K562 (cell line): ENCODE results near the gene RALGAPA2. TPM values are rescaled to one million over a fixed set of nuclear protein-coding genes. Genes with fewer than 3 reads are reported as not detected.

Experiments used
- ATAC-seq: fragments of 200-7000 bp; cut with Tn5 transposase; 3 replicates; pipeline ENCODE4 v1.9.1; 2020; ENCODE audit warnings: moderate library complexity
- BruUV-seq: library from RNA; stranded (reverse); fragments of 400-500 nt; replicated peaks from 2 replicates; lab custom pipeline; 2021; lab: Mats Ljungman, UMichigan
- CTCF ChIA-PET: fragments of 300-600 bp; formaldehyde crosslinking; extraction: SDS; loops from one replicate; lab custom pipeline; 2021; ENCODE audit warnings: low intra/inter-chr PET ratio; lab: Yijun Ruan, JAX
- POLR2A ChIA-PET: fragments of 300-600, 350-650 bp; sonication (Branson Sonifier 250); formaldehyde crosslinking; extraction: SDS; loops from one replicate; lab custom pipeline; 2021; ENCODE audit warnings: antibody characterized with exemption, inconsistent platforms; lab: Yijun Ruan, JAX
- DNase-seq, 4 experiments: peaks; one replicate each; pipeline versions ENCODE4 v3.0.0 to v3.0.0-alpha.2; 2011 to 2018; ENCODE audit warnings: low spot score in 3 of 4, mixed read lengths in 3 of 4; ENCODE audit errors: extremely low read depth in 1 of 4
- FAIRE-seq: peaks from 2 replicates; lab custom pipeline; 2011; peaks lifted over from hg19 to GRCh38; lab: Jason Lieb, UNC
- H2AFZ ChIP-seq: 2 replicates; pipeline ENCODE4 v1.6.0; 2011; ENCODE audit warnings: low read depth, low read length, control low read depth, inconsistent platforms
- H3K27ac ChIP-seq: fragments of 200-600 bp; 3 replicates; pipeline ENCODE4 v1.8.0; 2011; ENCODE audit warnings: low read depth, mild to moderate bottlenecking, control low read depth, inconsistent platforms, low read length, moderate library complexity, mixed read lengths; ENCODE audit errors: extremely low read depth
- H3K27me3 ChIP-seq, 2 experiments: fragments of 300-600 bp in 1 of 2; 2 replicates in 1 of 2; 3 replicates in 1 of 2; pipeline versions ENCODE4 v1.6.0 to v1.8.0; 2011; ENCODE audit warnings: inconsistent platforms in 2 of 2, low read length in 2 of 2, mild to moderate bottlenecking in 1 of 2, mixed read lengths in 1 of 2, moderate library complexity in 1 of 2; ENCODE audit not compliant: control insufficient read depth in 2 of 2, insufficient read depth in 2 of 2
- H3K36me3 ChIP-seq: fragments of 300-600 bp; 3 replicates; pipeline ENCODE4 v1.8.0; 2011; ENCODE audit warnings: mild to moderate bottlenecking, low read length, inconsistent platforms; ENCODE audit not compliant: control insufficient read depth, insufficient read depth
- H3K4me1 ChIP-seq, 2 experiments: fragments of 200-600 bp in 1 of 2; replicated peaks in 1 of 2; 2 replicates in 1 of 2; 3 replicates in 1 of 2; pipeline versions ENCODE4 v1.5.1 to v1.8.0; 2011; ENCODE audit warnings: inconsistent platforms in 2 of 2, low read length in 2 of 2, mild to moderate bottlenecking in 1 of 2, mixed read lengths in 1 of 2, moderate library complexity in 1 of 2; ENCODE audit not compliant: control insufficient read depth in 2 of 2, insufficient read depth in 2 of 2
- H3K4me2 ChIP-seq: 2 replicates; pipeline ENCODE4 v1.6.1; 2011; ENCODE audit warnings: low read length, control low read depth, inconsistent platforms, mixed read lengths; ENCODE audit not compliant: insufficient read depth
- H3K4me3 ChIP-seq: fragments of 200-600 bp; sonication (generic), shearing (Covaris generic); 2 replicates; pipeline ENCODE4 v1.5.1; 2016; ENCODE audit warnings: control low read depth, inconsistent platforms
- H3K79me2 ChIP-seq: fragments of 200-600 bp; 3 replicates; pipeline ENCODE4 v1.8.0; 2011; ENCODE audit warnings: low read length, inconsistent platforms; ENCODE audit not compliant: control insufficient read depth, insufficient read depth
- H3K9ac ChIP-seq, 2 experiments: 2 replicates each; pipeline versions ENCODE4 v1.6.0 to v1.6.1; 2011; ENCODE audit warnings: low read depth in 2 of 2, low read length in 2 of 2, control low read depth in 1 of 2, inconsistent platforms in 1 of 2, mild to moderate bottlenecking in 1 of 2, mixed read lengths in 1 of 2; ENCODE audit not compliant: insufficient read depth in 1 of 2
- H3K9me1 ChIP-seq: one replicate; pipeline ENCODE4 v1.6.0; 2011; ENCODE audit warnings: inconsistent platforms, mild to moderate bottlenecking, low read length, moderate library complexity; ENCODE audit not compliant: control insufficient read depth, insufficient read depth
- H3K9me3 ChIP-seq: replicated peaks from 2 replicates; pipeline ENCODE4 v1.5.1; 2011; ENCODE audit warnings: low read depth, low read length, inconsistent platforms; ENCODE audit not compliant: control insufficient read depth, insufficient read depth
- H4K20me1 ChIP-seq: replicated peaks from 2 replicates; pipeline ENCODE4 v1.6.1; 2011; ENCODE audit warnings: low read length, inconsistent platforms, mixed read lengths; ENCODE audit not compliant: control insufficient read depth, insufficient read depth
- ATF6 ChIP-seq: sonication (generic); formaldehyde crosslinking; IDR thresholded peaks from 2 replicates; pipeline ENCODE4 v1.4.0; 2020; ENCODE audit warnings: mild to moderate bottlenecking, missing genetic modification reagents
- ETS1 ChIP-seq: conservative IDR thresholded peaks from 2 replicates; pipeline ENCODE4 v1.6.1; 2011; ENCODE audit warnings: low read depth, mild to moderate bottlenecking, low read length; ENCODE audit not compliant: control insufficient read depth
- FOXA1 ChIP-seq: fragments of 450-650 bp; IDR thresholded peaks from 2 replicates; pipeline ENCODE4 v1.6.1; 2016; ENCODE audit warnings: mild to moderate bottlenecking, borderline replicate concordance
- FOXM1 ChIP-seq, 2 experiments: fragments of 450-650 bp in 1 of 2; sonication (generic) in 1 of 2; formaldehyde crosslinking in 1 of 2; IDR thresholded peaks; 2 replicates each; pipeline versions ENCODE4 v1.6.1 to v1.9.0; 2017 to 2022; ENCODE audit warnings: low read depth in 2 of 2, mild to moderate bottlenecking in 2 of 2, missing genetic modification reagents in 1 of 2, moderate library complexity in 1 of 2
- MAZ ChIP-seq, 2 experiments: fragments of 450-650 bp in 1 of 2; sonication (generic) in 1 of 2; formaldehyde crosslinking; IDR thresholded peaks in 1 of 2; conservative IDR thresholded peaks in 1 of 2; 2 replicates each; pipeline versions ENCODE4 v1.4.0 to v1.5.0; 2020; ENCODE audit warnings: mild to moderate bottlenecking in 1 of 2, missing genetic modification reagents in 1 of 2
- NR4A1 ChIP-seq, 2 experiments: fragments of 250-450 bp in 1 of 2; fragments of 450-650 bp in 1 of 2; sonication (Bioruptor Pico) in 1 of 2; IDR thresholded peaks; 2 replicates each; pipeline versions ENCODE4 v1.4.0 to v1.6.1; 2016 to 2020; ENCODE audit warnings: mild to moderate bottlenecking in 2 of 2, missing compliant biosample characterization in 1 of 2, missing genetic modification characterization in 1 of 2, moderate library complexity in 1 of 2
- RUNX1 ChIP-seq: sonication (generic); IDR thresholded peaks from 2 replicates; pipeline ENCODE4 v1.6.1; 2016; ENCODE audit warnings: antibody characterized with exemption, low read depth
- SUPT5H ChIP-seq: fragments of 450-650 bp; IDR thresholded peaks from 2 replicates; pipeline ENCODE4 v1.6.1; 2016
- THRA ChIP-seq: fragments of 450-650 bp; IDR thresholded peaks from 2 replicates; pipeline ENCODE4 v1.6.1; 2017; ENCODE audit warnings: mild to moderate bottlenecking, moderate library complexity
- YY1 ChIP-seq, 3 experiments: IDR thresholded peaks; 2 replicates each; pipeline ENCODE4 v1.6.1; 2011; ENCODE audit warnings: low read length in 2 of 3, mild to moderate bottlenecking in 2 of 3, moderate library complexity in 2 of 3, borderline replicate concordance in 1 of 3, control low read depth in 1 of 3, low read depth in 1 of 3; ENCODE audit not compliant: insufficient read depth in 3 of 3, insufficient replicate concordance in 2 of 3, control insufficient read depth in 1 of 3, insufficient read length in 1 of 3; ENCODE audit errors: extremely low read depth in 1 of 3
- ZBTB1 ChIP-seq: sonication (generic); formaldehyde crosslinking; IDR thresholded peaks from 2 replicates; pipeline ENCODE4 v1.8.1; 2023; ENCODE audit warnings: missing genetic modification reagents, low read depth, mild to moderate bottlenecking, borderline replicate concordance
- ZBTB5 ChIP-seq: fragments of 450-650 bp; IDR thresholded peaks from 2 replicates; pipeline ENCODE4 v1.6.1; 2017; ENCODE audit warnings: antibody characterized with exemption
- WGBS: fragments of 100-300 bp; shearing (Covaris generic); methylation state at CpG from one replicate; pipeline ENCODE4 v1.1.6; 2016; ENCODE audit warnings: low coverage, mixed read lengths; ENCODE audit not compliant: insufficient coverage; ENCODE audit errors: missing lambda C conversion rate; 5-methylcytosine and 5-hydroxymethylcytosine counted together
- in situ Hi-C: fragments of 300-500 bp; cut with MboI; formaldehyde crosslinking; loops from 4 replicates; pipeline ENCODE4 v1.15.0; 2018; ENCODE audit warnings: inconsistent platforms, mixed read lengths
- intact Hi-C: fragments of 100-400 bp; cut with micrococcal nuclease; formaldehyde crosslinking; loops from 2 replicates; pipeline ENCODE4 v1.14.2; 2022
- polyA plus RNA-seq, 8 experiments: library from polyadenylated mRNA; depleted of rRNA in 4 of 8; stranded (reverse) in 5 of 8; unstranded in 3 of 8; fragments of >200 nt; fragmentation: Nextera tagmentation in 2 of 8; fragmentation: Illumina TruSeq in 1 of 8; extraction: Ambion mirVana in 2 of 8; extraction: Trizol in 1 of 8; gene quantifications; 2 replicates each; pipeline versions ENCODE4 v1.2.1 to v1.2.3, GENCODE V29; 2011 to 2014; ENCODE audit warnings: inconsistent platforms in 1 of 8, missing spikeins in 1 of 8
- total RNA-seq, 7 experiments: library from RNA; depleted of rRNA in 6 of 7; stranded (reverse); fragments of >200 nt in 6 of 7; fragmentation: Illumina TruSeq in 2 of 7; extraction: Trizol in 2 of 7; gene quantifications; 2 replicates each; pipeline versions ENCODE4 v1.2.1 to v1.2.3, GENCODE V29; 2011 to 2021; ENCODE audit warnings: low replicate concordance in 1 of 7

RALGAPA2 gene
- total and polyA plus RNA-seq, 9 of the 15 experiments (the other 6 are each of a cell fraction or from before 2014, with no cell fraction given), result 0.35 to 2.7 (median 1.4) TPM

- FAIRE-seq (no peak), ATAC-seq (no peak), DNase-seq (no peak)
- H3K4me1 ChIP-seq, result no peaks in the 10 kb centered on the region
- H3K9ac ChIP-seq, result no peak overlapping the region
- POLR2A ChIA-PET, result no interaction called here
- H2AFZ ChIP-seq, result no peak overlapping the region
- H3K9me3 ChIP-seq, result no peaks in the 10 kb centered on the region; the same call in 1 of the 2 replicates
- H3K4me2 ChIP-seq, result no peak overlapping the region
- H3K4me3 ChIP-seq, result no peak overlapping the region
- peaks cover 0 to 9% of the 10 kb centered on the region in 2 experiments; a peak in 1 of 5 replicates for H3K27me3 ChIP-seq
- no peaks in the 10 kb centered on the region for H3K36me3 ChIP-seq
- H3K9me1 ChIP-seq, result no peaks in the 10 kb centered on the region
- intact Hi-C loops (no loop called here), in situ Hi-C loops (no loop called here)
- no peaks in the 10 kb centered on the region for H4K20me1 ChIP-seq
- CTCF ChIA-PET, result no interaction called here
- no peak overlapping the region for H3K27ac ChIP-seq
- no peaks in the 10 kb centered on the region for H3K79me2 ChIP-seq
- BruUV-seq, result no TSS peak
- WGBS, result 0% methylated on average over 6 of the region's 8 CpGs
- TF ChIP-seq ATF6 (CRISPR knock-in tag) (no peak), SUPT5H (no peak), FOXA1 (no peak), ZBTB5 (no peak), RUNX1 (no peak), ETS1 (no peak), ZBTB1 (CRISPR knock-in tag) (no peak), MAZ (CRISPR knock-in tag; conservative IDR thresholded peaks at IDR 0.05 in 1 of 2, IDR thresholded peaks at IDR 0.05 in 1 of 2) (no peak), YY1 (IDR thresholded peaks at IDR 0.05; ENCODE audit: borderline replicate concordance in 1 of 3, control insufficient read depth in 1 of 3, extremely low read depth in 1 of 3, insufficient read depth in 3 of 3, insufficient read length in 1 of 3, insufficient replicate concordance in 2 of 3, low read depth in 1 of 3, low read length in 2 of 3) (no peak), THRA (no peak), NR4A1 (CRISPR knock-in tag; IDR thresholded peaks at IDR 0.05) (no peak), NR4A1 (tag; IDR thresholded peaks at IDR 0.05) (no peak), FOXM1 (IDR thresholded peaks at IDR 0.05; ENCODE audit: low read depth) (no peak), FOXM1 (CRISPR knock-in tag; IDR thresholded peaks at IDR 0.05; ENCODE audit: low read depth) (no peak)
Measured at GRCh38 chr20:20375862-20376261, 336.6 kb downstream of the RALGAPA2 start.
